UCSD-AML1 (cell line): Measurements from ENCODE around the gene LRRC71.

ENCODE experiments used
- DNase-seq: peaks from one replicate; lab custom pipeline; 2025; ENCODE audit not compliant: unreplicated experiment; lab: John Stamatoyannopoulos, UW

The LRRC71 gene

DNA sequence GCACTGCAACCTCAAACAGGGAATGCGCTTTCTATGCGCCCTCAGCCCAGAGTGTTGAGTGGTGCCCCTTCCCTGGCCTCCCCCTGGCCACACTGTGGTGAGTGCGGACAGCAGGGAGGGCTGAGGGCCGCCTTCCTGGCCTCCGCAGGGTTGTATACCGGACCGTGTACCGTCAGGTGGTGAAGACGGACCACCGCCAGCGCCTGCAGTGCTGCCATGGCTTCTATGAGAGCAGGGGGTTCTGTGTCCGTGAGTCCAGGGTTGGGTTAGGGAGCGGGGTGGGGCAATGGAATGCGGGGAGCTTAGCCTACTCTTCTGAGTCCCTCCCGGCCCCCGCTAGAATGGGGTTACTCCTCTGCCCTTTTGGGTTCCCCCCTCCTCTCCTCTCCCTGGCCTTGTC lies 15.3 kb upstream of the LRRC71 start:
- DNase-seq = no peak

DNA sequence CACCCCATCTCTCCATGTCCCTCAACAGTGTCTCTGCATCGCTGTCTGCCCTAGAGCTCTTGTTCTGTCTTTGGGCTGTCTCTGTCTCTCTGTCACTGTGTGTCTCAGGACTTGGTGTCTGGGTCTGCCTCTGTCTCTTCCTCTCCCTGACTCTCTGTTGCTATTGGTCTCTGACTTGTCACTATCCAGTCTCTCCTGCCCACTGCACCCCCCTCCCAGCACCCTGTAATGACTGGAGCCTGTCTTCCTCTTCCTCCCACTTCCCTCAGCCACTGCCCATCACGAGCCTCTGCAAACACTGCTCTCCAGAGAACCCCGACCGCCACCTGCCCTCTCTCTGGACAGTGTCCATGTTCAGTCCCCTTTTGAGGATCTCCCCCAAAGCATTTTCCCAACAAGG lies 14.8 kb upstream of the LRRC71 start:
- peak; percentile 30 for DNase-seq

DNA sequence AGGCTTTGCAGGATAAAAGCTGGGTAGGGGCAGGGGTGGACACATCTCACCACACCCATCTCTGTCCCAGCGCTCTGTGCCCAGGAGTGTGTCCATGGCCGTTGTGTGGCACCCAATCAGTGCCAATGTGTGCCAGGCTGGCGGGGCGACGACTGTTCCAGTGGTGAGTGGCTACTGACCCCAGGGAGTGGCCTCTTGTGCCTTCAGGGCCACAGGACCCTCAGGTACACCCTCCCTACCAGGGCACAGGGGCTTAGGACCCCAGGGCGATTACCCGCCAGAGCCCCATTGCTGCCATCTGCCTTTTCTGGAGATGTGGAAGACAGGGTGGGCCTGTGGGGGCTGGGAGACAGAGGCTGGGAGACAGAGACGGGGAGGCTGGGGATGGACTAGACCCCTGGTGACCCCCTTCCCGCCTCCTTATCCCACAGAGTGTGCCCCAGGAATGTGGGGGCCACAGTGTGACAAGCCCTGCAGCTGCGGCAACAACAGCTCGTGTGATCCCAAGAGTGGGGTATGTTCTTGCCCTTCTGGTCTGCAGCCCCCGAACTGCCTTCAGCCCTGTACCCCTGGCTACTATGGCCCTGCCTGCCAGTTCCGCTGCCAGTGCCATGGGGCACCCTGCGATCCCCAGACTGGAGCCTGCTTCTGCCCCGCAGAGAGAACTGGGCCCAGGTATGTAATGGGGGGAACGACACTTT lies 14.1 kb upstream of the LRRC71 start:
- DNase-seq = no peak

DNA sequence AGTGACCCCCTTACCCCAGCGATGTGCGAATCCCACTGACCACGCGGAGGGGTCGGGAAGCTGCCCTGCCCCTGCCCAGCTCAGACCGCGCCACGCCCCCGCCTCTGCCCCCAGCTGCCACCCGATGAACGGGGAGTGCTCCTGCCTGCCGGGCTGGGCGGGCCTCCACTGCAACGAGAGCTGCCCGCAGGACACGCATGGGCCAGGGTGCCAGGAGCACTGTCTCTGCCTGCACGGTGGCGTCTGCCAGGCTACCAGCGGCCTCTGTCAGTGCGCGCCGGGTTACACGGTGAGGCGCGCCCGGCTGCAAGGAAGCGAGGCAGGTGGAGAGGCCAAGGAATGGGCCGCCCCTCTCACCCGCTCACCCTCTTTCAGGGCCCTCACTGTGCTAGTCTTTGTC lies 11.9 kb upstream of the LRRC71 start:
- no peak for DNase-seq

DNA sequence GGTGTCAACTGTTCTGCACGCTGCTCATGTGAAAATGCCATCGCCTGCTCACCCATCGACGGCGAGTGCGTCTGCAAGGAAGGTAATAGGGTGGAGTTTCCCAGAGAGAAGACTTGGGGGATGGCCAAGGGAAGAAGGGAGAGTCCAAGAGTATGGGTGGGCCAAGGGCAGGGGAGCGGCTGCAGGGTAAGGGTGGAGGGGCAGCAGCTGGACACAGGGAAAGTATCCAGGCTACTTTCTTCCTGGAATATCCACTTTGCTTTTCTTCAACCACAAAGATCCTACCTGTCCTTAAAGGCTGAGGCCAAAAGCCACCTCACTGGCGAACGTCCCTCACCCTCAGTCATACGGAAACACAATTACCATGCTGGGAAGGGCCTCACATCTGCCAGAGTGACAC lies 11.5 kb upstream of the LRRC71 start:
- DNase-seq = no peak

DNA sequence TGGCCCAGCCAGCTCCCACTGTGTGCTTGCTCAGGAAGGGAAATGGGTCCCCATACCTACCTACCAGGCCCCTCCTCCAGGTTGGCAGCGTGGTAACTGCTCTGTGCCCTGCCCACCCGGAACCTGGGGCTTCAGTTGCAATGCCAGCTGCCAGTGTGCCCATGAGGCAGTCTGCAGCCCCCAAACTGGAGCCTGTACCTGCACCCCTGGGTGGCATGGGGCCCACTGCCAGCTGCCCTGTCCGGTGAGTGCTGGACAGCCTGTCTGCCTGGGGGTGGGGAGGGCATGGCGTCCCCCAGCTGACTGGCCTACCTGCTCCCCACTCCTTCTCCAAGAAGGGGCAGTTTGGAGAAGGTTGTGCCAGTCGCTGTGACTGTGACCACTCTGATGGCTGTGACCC lies 10.8 kb upstream of the LRRC71 start:
- DNase-seq = no peak

DNA sequence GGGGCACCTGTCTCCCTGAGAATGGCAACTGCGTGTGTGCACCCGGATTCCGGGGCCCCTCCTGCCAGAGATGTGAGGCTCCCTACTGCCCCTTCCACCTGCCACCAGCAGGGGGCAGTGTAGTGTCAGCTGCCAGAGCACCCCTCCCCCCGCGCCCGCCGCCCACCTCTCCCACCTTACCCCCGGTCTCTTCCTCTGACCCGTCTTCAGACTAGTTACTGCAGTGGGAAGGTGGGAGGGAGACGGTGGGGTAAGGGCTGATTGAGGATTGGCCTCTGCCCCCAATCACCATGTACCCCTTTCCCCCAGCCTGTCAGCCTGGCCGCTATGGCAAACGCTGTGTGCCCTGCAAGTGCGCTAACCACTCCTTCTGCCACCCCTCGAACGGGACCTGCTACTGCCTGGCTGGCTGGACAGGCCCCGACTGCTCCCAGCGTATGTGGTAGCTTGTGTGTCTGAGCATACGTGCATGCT lies 10.1 kb upstream of the LRRC71 start:
- DNase-seq = peak; percentile 37

DNA sequence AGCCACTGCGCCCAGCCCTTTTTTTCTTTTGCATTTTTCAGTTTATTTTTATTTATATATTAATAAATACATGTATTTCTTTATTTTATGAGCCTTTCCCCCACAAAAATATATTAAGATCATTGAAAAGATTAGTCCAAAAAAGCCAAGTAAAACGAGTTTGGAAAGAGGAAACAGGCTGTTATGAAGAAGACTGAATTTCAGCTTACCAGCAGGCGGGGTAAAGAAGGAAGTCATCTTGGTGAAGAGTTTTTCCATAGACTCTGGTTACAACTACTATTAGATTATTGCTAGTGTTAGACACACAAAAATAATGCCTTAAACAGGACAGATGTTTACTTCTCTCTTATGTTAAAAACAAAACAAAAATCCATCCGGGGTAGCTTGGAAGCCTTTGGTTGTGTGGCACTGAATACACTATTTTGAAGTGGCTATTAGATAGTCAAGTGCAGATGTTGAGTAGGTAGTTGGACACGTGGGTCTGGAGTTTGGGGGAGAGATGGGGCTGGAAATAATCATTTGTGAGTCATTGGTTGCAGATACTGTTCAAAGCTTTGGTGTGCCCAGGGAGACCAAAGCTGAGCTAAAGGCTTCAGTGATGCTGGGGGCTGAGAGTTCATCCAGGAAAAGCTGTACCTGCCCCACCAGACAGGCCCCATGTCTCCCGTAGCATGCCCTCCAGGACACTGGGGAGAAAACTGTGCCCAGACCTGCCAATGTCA lies 8.7 kb upstream of the LRRC71 start:
- DNase-seq = no peak

DNA sequence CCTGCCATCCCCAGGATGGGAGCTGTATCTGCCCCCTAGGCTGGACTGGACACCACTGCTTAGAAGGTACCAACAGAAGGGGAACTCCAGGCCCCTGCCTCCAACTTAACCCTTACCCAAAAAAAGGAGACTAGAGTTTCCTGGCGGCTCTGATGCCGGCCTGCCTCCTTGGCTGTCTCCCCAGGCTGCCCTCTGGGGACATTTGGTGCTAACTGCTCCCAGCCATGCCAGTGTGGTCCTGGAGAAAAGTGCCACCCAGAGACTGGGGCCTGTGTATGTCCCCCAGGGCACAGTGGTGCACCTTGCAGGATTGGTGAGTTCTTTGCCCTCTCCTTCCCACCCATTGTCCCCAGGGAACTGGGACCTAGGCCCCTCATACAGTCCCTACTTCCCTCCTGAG lies 8.1 kb upstream of the LRRC71 start:
- no peak for DNase-seq

DNA sequence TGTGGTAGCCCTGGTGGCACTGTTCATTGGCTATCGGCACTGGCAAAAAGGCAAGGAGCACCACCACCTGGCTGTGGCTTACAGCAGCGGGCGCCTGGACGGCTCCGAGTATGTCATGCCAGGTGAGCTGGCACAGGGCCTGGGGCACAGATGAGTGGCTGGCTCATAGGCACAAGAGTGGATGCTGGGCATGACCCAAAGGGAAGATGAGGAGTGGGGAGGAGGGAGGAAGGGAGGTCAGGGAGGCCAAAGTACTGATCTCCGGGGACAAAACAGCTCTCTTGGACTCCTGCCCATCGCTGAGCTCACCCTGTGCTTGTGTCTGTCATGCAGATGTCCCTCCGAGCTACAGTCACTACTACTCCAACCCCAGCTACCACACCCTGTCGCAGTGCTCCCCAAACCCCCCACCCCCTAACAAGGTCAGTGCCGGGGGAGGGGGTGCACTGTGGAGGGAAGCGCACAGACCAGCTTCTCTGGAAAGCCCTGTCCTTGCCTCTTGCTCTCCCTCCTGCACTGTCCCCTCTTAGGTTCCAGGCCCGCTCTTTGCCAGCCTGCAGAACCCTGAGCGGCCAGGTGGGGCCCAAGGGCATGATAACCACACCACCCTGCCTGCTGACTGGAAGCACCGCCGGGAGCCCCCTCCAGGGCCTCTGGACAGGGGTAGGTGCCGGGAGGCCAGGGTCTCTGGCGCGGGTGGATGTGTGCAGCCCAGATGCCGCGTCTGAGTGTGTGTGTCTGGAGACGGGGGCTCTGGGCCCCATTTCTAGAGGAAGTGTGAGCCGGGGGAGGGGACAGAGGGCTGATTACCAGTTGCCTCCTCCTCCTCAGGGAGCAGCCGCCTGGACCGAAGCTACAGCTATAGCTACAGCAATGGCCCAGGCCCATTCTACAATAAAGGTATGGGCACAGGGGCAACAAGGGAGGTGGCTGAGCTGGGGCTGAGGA lies 7.3 kb upstream of the LRRC71 start:
- no peak for DNase-seq

DNA sequence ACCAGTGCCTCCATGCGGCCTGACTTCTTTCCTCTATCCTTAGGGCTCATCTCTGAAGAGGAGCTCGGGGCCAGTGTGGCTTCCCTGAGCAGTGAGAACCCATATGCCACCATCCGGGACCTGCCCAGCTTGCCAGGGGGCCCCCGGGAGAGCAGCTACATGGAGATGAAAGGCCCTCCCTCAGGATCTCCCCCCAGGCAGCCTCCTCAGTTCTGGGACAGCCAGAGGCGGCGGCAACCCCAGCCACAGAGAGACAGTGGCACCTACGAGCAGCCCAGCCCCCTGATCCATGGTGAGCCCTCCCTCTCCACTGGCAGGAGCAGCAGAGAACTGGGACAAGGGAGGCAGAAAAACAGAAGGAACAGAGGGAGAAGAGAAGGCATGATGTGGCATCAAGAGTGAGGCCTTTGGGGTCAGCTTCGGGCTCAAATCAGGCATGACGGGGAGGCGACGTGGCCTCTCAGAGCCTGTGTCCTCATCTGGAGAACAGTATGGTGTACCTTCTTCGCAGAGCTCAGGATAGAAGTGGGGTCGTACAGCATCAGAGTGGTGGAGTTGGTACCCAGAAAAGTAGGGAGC lies 6.5 kb upstream of the LRRC71 start:
- no peak for DNase-seq

DNA sequence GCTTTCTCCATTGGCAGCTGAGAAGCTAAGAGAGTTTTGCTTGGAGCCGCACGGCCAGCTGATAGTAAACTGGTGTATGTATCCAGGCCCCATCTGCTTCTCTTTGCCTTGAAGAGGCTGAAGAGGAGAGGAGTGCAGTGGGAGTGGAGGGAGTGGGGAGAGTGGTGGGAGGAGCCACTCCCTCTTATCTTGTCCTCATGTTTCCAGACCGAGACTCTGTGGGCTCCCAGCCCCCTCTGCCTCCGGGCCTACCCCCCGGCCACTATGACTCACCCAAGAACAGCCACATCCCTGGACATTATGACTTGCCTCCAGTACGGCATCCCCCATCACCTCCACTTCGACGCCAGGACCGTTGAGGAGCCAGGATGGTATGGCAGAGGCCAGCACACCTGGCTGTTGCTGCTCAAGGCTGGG lies 6.0 kb upstream of the LRRC71 start:
- no peak for DNase-seq

DNA sequence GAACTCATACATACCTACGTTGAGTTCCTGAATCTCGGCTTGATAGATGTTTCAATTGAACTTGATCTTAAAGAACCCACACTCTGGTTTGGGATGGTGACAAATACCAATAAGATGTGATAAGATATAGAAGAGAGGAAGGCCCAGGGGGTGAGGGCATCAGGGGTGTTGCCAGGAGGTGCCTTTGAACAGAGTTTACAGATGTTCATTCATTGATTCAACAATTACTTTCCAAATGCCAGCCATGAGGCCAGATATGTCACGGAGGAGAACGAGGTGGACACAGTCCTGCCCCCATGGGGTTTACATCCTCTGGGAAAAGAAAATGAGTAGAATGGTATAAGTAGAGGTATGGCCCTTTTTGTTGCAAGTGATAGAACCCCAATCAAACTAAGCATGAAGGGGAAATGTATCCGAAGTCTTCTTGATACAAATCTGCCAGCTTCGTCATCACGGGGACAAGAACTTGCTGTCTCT lies 659 bp downstream of the LRRC71 start:
- no peak for DNase-seq

DNA sequence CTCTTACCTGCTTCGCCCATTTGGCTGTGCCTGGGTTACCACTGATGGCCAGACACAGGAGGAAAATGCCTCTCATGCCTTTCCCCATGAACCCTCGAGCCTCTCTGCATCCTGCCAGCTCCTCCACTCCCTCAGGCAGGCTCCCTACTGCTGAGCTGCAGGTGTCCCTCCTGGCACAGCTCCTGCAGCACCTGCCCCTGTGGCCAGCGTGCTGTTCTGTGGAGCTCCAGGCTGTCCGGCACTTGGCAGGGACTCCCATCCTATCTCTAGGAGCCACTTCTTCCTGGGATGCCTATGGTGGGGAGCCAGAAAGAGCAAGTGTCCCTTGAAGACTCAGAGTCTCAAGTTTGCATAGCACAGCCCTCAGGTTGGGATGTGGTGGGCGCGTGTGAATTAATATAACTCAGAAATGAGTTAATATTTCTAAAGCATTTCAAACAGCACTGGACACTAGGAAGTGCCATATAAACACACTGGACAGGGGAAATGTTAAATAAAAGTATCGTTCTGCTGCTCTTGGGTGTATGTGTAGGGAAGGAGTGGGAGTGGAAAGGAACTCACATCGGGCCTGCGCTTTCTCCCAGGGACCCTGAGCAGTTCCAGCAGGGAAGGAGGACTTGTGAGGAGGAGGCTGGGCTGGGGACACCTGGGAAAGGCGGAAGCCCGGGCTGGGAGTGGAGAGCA lies 2.7 kb downstream of the LRRC71 start:
- DNase-seq = no peak

DNA sequence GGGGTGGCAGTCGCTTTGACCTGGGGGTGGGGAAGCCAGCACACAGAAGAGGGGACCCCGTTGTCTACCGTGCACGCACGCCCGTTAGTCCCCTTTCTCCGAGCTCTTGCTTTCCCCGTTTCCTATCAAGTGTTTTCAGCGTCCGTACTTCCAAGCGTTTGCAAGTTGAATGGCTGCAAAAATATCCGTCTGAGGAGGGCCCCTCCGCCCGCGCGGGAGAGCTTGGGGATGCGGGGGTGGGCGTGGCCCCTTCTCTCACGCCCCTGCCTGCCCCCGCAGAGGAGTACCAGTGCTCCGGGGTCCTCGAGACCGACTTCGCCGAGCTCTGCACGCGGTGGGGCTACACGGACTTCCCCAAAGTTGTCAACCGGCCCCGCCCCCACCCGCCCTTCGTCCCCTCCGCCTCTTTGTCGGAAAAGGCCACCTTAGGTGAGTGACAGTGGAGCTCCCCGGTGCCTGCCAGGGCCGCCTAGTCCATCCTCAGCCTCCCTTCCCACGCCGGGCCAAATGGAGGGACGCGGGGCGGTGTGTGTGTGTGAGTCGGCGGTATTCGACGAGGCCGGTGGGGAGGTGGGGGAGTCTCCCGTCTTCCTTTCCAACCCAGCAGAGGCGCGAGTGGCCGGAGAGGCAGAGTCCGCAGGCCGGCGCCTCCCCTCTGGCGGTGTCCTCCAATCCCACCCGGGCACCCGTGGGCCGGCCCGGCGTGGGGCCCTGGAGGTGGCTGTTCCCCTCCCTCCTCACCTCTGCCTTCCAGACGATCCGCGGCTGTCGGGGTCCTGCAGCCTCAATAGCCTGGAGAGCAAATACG lies 3.4 kb downstream of the LRRC71 start:
- no peak for DNase-seq

DNA sequence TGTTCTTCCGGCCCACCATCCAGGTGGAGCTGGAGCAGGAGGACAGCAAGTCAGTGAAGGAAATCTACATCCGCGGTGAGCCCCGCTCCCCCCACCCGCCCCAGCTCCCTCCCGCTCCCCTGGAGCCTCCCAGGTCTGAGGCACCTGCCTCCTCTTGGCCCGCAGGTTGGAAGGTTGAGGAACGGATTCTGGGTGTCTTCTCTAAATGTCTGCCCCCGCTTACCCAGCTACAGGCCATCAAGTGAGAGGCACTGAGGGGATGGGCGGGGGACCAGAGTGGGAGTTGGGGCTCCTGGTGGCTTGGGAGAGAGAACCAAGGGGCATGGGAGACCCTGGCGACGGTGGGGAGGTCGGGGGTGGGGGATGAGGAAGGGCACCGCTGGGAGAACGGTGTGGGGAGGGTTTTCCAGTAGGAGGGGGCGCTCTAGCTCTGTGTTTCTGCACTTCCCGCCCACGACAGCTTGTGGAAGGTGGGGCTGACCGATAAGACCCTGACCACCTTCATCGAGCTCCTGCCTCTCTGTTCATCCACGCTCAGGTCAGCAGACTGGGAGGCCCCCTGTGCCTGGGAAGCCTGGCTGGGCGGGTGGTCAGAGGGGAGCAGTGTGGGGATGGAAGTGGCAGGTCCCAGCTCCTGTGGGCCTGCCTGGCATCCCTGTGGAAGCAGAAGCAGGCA lies 4.2 kb downstream of the LRRC71 start:
- no peak for DNase-seq

DNA sequence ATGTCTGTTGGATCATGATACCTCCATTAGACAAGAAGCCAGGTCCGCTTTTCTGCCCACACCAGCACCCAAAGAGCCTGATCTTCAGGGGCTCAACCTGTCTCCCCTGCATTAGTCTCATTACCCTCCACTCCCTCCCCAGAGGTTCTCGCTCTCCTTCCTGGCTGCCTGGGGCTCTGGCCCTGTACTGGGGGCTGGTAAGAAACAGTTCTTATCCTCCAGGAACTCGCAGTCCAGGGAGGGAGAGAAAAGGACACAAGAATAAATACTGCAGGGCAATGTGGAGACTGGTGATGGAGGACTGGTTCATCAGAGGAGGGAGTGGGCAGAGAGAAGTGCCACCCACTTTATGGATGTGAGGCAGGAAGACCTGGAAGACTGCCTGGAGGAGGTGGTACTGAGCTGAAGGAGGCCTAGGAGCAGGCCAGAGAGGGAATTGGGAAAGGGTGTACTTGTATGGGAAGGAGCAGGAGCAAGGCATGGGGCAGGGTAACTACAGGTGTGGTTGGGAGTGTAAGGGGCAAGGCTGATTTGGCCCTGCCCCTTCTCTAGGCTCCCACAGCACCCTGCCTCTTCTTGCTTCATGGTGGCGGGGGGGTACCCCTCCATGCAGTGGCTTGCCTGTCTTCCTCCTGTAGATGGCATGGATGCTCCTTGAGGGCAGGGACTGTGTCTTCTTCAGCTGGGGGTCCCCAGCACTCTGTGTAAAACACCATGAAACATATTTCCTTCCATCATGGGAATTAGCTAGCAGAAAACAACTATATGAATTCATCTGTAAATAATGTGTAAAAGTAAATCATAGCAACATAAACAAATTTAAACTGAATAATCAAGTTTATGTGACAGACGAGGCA lies 5.0 kb downstream of the LRRC71 start:
- DNase-seq = no peak

DNA sequence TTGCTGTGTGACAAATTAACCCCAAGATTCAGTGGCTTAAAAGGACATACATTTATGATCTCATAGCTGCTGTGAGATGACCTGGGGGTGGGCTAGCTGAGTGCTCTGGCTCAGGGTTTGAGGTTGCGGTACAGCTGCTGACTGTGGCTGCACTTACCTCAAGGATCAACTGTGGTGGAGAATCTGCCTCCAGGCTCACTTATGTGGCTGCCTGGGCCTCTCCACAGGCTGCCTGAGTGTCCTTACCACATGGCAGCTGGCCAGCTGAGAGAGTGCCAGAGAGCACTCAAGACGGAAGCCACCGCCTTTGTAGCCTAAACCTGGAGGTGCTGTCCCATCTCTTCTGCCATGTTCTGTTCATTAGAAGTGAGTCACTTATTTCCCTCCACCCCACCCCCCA lies 5.7 kb downstream of the LRRC71 start:
- DNase-seq = peak; percentile 25
